ENCODE data around the gene CMTM2. TPM values are rescaled to one million over a fixed set of nuclear protein-coding genes. Genes with fewer than 3 reads are reported as not detected.
A peak's percentile ranks its signal among the peaks of the same experiment; 100 is the strongest.

The CMTM2 gene
- total and polyA plus RNA-seq, 9 of the 15 experiments (the other 6 are each of a cell fraction or from before 2014, with no cell fraction given), result not detected

DNA sequence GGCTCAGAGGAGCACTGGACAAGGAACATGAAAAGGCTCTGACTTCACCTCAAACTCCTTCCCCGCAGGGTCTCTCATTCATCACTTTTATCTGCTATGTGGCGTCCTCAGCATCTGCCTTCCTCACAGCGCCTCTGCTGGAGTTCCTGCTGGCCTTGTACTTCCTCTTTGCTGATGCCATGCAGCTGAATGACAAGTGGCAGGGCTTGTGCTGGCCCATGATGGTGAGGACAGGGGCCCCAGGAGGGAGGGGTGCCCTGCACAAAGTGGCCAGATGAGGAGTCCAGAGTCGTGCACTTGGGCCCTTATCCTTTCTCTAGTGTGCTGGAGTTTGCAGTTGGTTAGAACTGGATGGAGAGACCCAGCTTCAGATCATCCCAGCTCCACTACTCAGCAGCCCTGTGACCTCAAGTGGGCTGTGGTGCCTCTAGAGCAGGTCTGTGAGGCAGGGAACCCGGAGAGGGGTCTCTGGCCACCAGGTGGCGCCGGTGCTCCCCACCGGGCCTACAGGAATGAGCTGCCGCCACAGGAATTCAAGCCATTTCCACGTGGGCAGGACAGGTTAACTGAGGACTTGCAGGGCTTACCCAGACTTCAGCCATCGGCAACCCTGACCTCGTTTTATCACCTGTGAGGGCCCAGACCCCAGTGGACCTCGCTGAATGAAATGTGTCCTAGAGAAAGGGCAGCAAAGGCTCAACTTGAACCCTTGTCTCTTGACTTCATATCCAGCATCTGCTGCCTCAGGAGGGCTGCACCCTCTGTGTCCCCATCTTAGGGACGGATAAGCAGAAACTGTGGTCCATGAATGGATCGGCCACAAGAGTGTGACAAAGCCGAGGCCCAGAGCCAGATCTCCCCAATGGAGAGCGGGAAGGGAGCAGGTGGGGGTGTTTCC is 29.2 kb downstream of the CMTM2 start (continued):
- TF ChIP-seq ZNF511 (CRISPR knock-in tag; IDR thresholded peaks at IDR 0.05) (0 out of 2 replicates have a peak, but pooled peaks have one; percentile 24), HMGN3 (IDR thresholded peaks at IDR 0.05; ENCODE audit: borderline replicate concordance, extremely low read depth, insufficient read length, low read depth, low read length) (no peak), MYNN (IDR thresholded peaks at IDR 0.05) (peak; percentile 14; the same call in 1 of the 2 replicates), MYNN (CRISPR knock-in tag; IDR thresholded peaks at IDR 0.05) (no peak), ZBTB7A (IDR thresholded peaks at IDR 0.05; ENCODE audit: borderline replicate concordance, control insufficient read depth, low read depth, low read length) (peak; percentile 45; the same call in 1 of the 2 replicates), PPARD (CRISPR knock-in tag; IDR thresholded peaks at IDR 0.05) (no peak), ETV5 (CRISPR knock-in tag; IDR thresholded peaks at IDR 0.05; ENCODE audit: low read depth) (0 out of 2 replicates have a peak, but pooled peaks have one; percentile 12), ZNF224 (CRISPR knock-in tag; IDR thresholded peaks at IDR 0.05) (no peak), ETV6 (IDR thresholded peaks at IDR 0.05; ENCODE audit: borderline replicate concordance in 1 of 2, low read depth in 2 of 2, low read length in 1 of 2) (no peak), ETV6 (CRISPR knock-in tag; IDR thresholded peaks at IDR 0.05; ENCODE audit: borderline replicate concordance) (peak; percentile 35; the same call in 1 of the 2 replicates), SIRT6 (IDR thresholded peaks at IDR 0.05; ENCODE audit: low read depth, low read length) (no peak), TOE1 (IDR thresholded peaks at IDR 0.05; ENCODE audit: borderline replicate concordance) (no peak), TOE1 (CRISPR knock-in tag; IDR thresholded peaks at IDR 0.05; ENCODE audit: borderline replicate concordance, low read depth) (no peak), ILK (tag; IDR thresholded peaks at IDR 0.05; ENCODE audit: borderline replicate concordance, low read depth) (no peak), MYC (IDR thresholded peaks at IDR 0.05; ENCODE audit: low read depth, low read length) (peak; percentile 90), MYC (CRISPR knock-in tag; IDR thresholded peaks at IDR 0.05; ENCODE audit: borderline replicate concordance, low read depth) (no peak), RBFOX2 (IDR thresholded peaks at IDR 0.05; ENCODE audit: low read depth, low read length) (0 out of 2 replicates have a peak, but pooled peaks have one; percentile 8), KLF6 (CRISPR knock-in tag; IDR thresholded peaks at IDR 0.05; ENCODE audit: borderline replicate concordance) (0 out of 2 replicates have a peak, but pooled peaks have one; percentile 39), MTA2 (IDR thresholded peaks at IDR 0.05; ENCODE audit: low read depth) (no peak), KLF13 (tag; IDR thresholded peaks at IDR 0.05; ENCODE audit: borderline replicate concordance, low read depth) (no peak), GTF2F1 (IDR thresholded peaks at IDR 0.05; ENCODE audit: low read depth, low read length) (no peak)
- TF ChIP-seq, protein P1, sequence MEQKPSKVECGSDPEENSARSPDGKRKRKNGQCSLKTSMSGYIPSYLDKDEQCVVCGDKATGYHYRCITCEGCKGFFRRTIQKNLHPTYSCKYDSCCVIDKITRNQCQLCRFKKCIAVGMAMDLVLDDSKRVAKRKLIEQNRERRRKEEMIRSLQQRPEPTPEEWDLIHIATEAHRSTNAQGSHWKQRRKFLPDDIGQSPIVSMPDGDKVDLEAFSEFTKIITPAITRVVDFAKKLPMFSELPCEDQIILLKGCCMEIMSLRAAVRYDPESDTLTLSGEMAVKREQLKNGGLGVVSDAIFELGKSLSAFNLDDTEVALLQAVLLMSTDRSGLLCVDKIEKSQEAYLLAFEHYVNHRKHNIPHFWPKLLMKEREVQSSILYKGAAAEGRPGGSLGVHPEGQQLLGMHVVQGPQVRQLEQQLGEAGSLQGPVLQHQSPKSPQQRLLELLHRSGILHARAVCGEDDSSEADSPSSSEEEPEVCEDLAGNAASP (IDR thresholded peaks at IDR 0.05), result no peak

All from K562 (cell line).